ENCODE data around the gene MARCHF2. TPM values are rescaled to one million over a fixed set of nuclear protein-coding genes. Genes with fewer than 3 reads are reported as not detected.

Gene MARCHF2
- polyA plus RNA-seq, 1 donor from 2014 or later, result 67.9 TPM

DNA sequence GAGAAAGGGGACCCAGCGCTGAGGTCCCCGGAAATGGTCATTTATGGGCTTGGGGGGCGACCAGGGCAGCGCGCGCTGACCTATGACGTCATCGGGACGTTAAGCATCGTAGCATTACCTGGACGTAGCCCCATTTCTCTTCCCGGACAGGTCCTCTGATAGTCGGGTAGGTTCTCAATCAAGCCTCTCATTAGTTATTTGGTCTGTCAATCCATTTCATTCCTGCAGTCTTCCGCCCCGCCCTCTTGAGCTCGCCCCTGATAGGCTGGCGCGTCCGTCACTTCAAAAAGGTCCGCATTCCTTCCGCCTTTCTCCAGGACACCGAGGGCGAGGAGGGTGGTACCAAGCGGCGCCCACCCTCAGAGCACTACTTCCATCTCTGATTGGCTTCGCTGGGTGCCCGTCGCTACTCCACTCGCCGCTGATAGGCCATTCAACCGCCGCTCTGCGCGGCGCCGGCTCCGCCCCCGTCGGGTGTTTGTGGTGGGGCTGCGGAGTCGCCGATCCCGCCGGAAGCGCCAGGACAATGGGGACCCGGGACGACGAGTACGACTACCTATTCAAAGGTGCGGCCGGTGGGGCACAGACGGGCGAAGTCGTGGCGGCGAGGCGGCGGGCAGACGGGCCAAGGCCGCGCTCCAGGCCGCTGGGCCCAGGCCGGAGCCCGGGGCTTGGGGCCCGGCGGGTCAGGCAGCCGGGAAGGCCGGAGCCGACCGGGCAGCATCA, 23.1 kb upstream of the MARCHF2 start, which contains the start of gene RAB11B:
Gene RAB11B, plus strand, starts transcription at position 470 of the 726 bp plus-strand sequence. Its CDS starts 57 bp downstream, at position 527.
- Histone ChIP-seq H3F3A (ENCODE audit: insufficient read depth, low read length, poor library complexity, severe bottlenecking) (no peaks in the 10 kb centered on the region), H3K36me3 (ENCODE audit: insufficient read depth, low read length) (no peaks in the 10 kb centered on the region), H3K9me3 (ENCODE audit: low read length) (no peaks in the 10 kb centered on the region), H3K27me3 (ENCODE audit: insufficient read depth, low read depth, low read length) (no peaks in the 10 kb centered on the region), H3K9me2 (ENCODE audit: insufficient read depth, low read length) (no peaks in the 10 kb centered on the region), H3K4me2 (ENCODE audit: low read length) (peak within 1 kb of the TSS; percentile 65), H2AFZ (ENCODE audit: low read depth, low read length) (peak within 1 kb of the TSS; percentile 79), H3K4me3 (ENCODE audit: low read length) (peak within 1 kb of the TSS; percentile 71), H4K20me1 (ENCODE audit: insufficient read depth) (peaks cover 27% of the 10 kb centered on the region), H3K27ac (ENCODE audit: low read length) (peak within 1 kb of the TSS; percentile 92), H3K9ac (ENCODE audit: low read length) (peak within 1 kb of the TSS; percentile 98), H3K79me2 (replicated peaks; ENCODE audit: insufficient read depth, low read length) (peaks cover 45% of the 10 kb centered on the region)
- peak; percentile 98 for TF ChIP-seq POLR2AphosphoS5 (IDR thresholded peaks at IDR 0.05)
- peak; percentile 23 for TF ChIP-seq RAD21 (conservative IDR thresholded peaks at IDR 0.05)
- TF ChIP-seq, protein P1, sequence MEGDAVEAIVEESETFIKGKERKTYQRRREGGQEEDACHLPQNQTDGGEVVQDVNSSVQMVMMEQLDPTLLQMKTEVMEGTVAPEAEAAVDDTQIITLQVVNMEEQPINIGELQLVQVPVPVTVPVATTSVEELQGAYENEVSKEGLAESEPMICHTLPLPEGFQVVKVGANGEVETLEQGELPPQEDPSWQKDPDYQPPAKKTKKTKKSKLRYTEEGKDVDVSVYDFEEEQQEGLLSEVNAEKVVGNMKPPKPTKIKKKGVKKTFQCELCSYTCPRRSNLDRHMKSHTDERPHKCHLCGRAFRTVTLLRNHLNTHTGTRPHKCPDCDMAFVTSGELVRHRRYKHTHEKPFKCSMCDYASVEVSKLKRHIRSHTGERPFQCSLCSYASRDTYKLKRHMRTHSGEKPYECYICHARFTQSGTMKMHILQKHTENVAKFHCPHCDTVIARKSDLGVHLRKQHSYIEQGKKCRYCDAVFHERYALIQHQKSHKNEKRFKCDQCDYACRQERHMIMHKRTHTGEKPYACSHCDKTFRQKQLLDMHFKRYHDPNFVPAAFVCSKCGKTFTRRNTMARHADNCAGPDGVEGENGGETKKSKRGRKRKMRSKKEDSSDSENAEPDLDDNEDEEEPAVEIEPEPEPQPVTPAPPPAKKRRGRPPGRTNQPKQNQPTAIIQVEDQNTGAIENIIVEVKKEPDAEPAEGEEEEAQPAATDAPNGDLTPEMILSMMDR (IDR thresholded peaks at IDR 0.05; ENCODE audit: poor library complexity, severe bottlenecking), result peak; percentile 48
- TF ChIP-seq MXI1 (conservative IDR thresholded peaks at IDR 0.05; ENCODE audit: poor library complexity, severe bottlenecking), result no peak
- TF ChIP-seq SMC3 (conservative IDR thresholded peaks at IDR 0.05; ENCODE audit: poor library complexity), result peak; percentile 36
- TF ChIP-seq EZH2 (IDR thresholded peaks at IDR 0.05; ENCODE audit: borderline replicate concordance, insufficient read depth, low read length, poor library complexity, severe bottlenecking), result no peak
- peak; percentile 80 for TF ChIP-seq EP300 (conservative IDR thresholded peaks at IDR 0.05; ENCODE audit: poor library complexity, severe bottlenecking)
- TF ChIP-seq, protein P2, sequence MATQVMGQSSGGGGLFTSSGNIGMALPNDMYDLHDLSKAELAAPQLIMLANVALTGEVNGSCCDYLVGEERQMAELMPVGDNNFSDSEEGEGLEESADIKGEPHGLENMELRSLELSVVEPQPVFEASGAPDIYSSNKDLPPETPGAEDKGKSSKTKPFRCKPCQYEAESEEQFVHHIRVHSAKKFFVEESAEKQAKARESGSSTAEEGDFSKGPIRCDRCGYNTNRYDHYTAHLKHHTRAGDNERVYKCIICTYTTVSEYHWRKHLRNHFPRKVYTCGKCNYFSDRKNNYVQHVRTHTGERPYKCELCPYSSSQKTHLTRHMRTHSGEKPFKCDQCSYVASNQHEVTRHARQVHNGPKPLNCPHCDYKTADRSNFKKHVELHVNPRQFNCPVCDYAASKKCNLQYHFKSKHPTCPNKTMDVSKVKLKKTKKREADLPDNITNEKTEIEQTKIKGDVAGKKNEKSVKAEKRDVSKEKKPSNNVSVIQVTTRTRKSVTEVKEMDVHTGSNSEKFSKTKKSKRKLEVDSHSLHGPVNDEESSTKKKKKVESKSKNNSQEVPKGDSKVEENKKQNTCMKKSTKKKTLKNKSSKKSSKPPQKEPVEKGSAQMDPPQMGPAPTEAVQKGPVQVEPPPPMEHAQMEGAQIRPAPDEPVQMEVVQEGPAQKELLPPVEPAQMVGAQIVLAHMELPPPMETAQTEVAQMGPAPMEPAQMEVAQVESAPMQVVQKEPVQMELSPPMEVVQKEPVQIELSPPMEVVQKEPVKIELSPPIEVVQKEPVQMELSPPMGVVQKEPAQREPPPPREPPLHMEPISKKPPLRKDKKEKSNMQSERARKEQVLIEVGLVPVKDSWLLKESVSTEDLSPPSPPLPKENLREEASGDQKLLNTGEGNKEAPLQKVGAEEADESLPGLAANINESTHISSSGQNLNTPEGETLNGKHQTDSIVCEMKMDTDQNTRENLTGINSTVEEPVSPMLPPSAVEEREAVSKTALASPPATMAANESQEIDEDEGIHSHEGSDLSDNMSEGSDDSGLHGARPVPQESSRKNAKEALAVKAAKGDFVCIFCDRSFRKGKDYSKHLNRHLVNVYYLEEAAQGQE (IDR thresholded peaks at IDR 0.05; ENCODE audit: borderline replicate concordance), result peak; percentile 78
- peak; percentile 74 for TF ChIP-seq TAF1 (IDR thresholded peaks at IDR 0.05; ENCODE audit: low read depth)

DNA sequence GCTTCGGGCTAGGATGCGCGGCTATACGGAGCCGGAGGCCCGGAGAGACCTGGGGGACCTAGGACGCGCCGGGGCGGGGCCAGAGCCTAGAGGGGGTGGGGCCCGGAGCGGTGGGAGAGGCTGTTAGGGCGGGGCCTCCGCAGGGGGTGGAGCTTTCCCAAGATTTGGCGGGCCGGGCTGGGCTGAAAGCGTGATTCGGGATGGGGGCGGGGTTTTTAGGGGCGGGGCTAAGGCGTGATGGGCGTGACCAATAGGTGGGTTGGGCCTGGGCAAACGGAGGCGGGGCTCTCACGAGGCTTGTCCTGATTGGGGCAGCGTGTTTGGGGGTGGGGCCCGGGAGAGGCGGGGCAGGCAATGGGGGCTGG, 22.5 kb upstream of the MARCHF2 start:
- Histone ChIP-seq H3K27ac (ENCODE audit: low read length) (peak overlapping the region; percentile 92), H2AFZ (ENCODE audit: low read depth, low read length) (no peak overlapping the region), H3K9ac (ENCODE audit: low read length) (peak overlapping the region; percentile 98), H3K4me2 (ENCODE audit: low read length) (no peak overlapping the region), H3K79me2 (replicated peaks; ENCODE audit: insufficient read depth, low read length) (peaks cover 47% of the 10 kb centered on the region), H3K9me2 (ENCODE audit: insufficient read depth, low read length) (no peaks in the 10 kb centered on the region), H3F3A (ENCODE audit: insufficient read depth, low read length, poor library complexity, severe bottlenecking) (no peaks in the 10 kb centered on the region), H3K27me3 (ENCODE audit: insufficient read depth, low read depth, low read length) (no peaks in the 10 kb centered on the region), H3K4me3 (ENCODE audit: low read length) (peak overlapping the region; percentile 71), H4K20me1 (ENCODE audit: insufficient read depth) (peaks cover 27% of the 10 kb centered on the region), H3K9me3 (ENCODE audit: low read length) (no peaks in the 10 kb centered on the region), H3K36me3 (ENCODE audit: insufficient read depth, low read length) (no peaks in the 10 kb centered on the region)
- TF ChIP-seq MXI1 (conservative IDR thresholded peaks at IDR 0.05; ENCODE audit: poor library complexity, severe bottlenecking) (no peak), TAF1 (IDR thresholded peaks at IDR 0.05; ENCODE audit: low read depth) (no peak), EP300 (conservative IDR thresholded peaks at IDR 0.05; ENCODE audit: poor library complexity, severe bottlenecking) (no peak), RAD21 (conservative IDR thresholded peaks at IDR 0.05) (no peak), EZH2 (IDR thresholded peaks at IDR 0.05; ENCODE audit: borderline replicate concordance, insufficient read depth, low read length, poor library complexity, severe bottlenecking) (no peak), POLR2AphosphoS5 (IDR thresholded peaks at IDR 0.05) (no peak), SMC3 (conservative IDR thresholded peaks at IDR 0.05; ENCODE audit: poor library complexity) (no peak)
- TF ChIP-seq, protein P2 (IDR thresholded peaks at IDR 0.05; ENCODE audit: borderline replicate concordance), result no peak
- TF ChIP-seq, protein P1 (IDR thresholded peaks at IDR 0.05; ENCODE audit: poor library complexity, severe bottlenecking), result no peak

Data from neural cell (in vitro differentiated cells).